ENCODE results near the gene AGAP1.

DNA sequence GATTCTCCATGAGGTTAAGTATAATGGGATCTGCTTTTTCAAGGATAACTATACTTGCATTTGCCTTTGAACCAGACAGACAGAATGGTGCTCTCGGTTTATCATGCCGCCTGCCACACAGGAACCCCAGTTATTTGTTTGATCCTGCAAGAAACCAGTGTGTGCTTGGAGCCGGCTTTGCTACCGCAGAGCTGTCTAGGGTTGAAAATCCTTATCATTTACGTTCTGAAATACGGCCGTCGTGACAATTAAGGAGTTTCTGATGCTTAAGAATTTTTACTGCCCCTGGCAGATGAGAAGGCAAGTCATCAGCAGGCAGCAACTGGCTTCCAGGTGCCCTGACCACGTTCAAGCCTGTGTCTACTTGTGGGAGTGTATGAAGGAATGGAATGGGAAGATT is 562.3 kb downstream of the AGAP1 start:
- TF ChIP-seq, protein P1, sequence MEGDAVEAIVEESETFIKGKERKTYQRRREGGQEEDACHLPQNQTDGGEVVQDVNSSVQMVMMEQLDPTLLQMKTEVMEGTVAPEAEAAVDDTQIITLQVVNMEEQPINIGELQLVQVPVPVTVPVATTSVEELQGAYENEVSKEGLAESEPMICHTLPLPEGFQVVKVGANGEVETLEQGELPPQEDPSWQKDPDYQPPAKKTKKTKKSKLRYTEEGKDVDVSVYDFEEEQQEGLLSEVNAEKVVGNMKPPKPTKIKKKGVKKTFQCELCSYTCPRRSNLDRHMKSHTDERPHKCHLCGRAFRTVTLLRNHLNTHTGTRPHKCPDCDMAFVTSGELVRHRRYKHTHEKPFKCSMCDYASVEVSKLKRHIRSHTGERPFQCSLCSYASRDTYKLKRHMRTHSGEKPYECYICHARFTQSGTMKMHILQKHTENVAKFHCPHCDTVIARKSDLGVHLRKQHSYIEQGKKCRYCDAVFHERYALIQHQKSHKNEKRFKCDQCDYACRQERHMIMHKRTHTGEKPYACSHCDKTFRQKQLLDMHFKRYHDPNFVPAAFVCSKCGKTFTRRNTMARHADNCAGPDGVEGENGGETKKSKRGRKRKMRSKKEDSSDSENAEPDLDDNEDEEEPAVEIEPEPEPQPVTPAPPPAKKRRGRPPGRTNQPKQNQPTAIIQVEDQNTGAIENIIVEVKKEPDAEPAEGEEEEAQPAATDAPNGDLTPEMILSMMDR (IDR thresholded peaks at IDR 0.05), result no peak
- no peak for TF ChIP-seq POLR2A (IDR thresholded peaks at IDR 0.05)
- no peak for TF ChIP-seq POLR2AphosphoS5 (IDR thresholded peaks at IDR 0.05; ENCODE audit: insufficient read depth in 1 of 2, low read depth in 1 of 2)

Data from vagina (tissue), 2 donors.